Hair follicle dermal papilla cell (primary cell): ENCODE data around the gene LMX1B. TPM values are rescaled to one million over a fixed set of nuclear protein-coding genes. Genes with fewer than 3 reads are reported as not detected.

Experiments
- total RNA-seq: library from RNA; depleted of rRNA; stranded (reverse); fragments of >200 nt; gene quantifications from 2 replicates; pipeline ENCODE4 v1.2.3, GENCODE V29; 2012

The LMX1B gene
- total RNA-seq: under 0.01 TPM in 1 of 2 replicates, not detected in the other

GRCh38 chr9:126613651-126614050 lies at the start of gene LMX1B:
Gene LMX1B (plus strand): TSS chr9:126613928. CDS start chr9:126614450, 522 bp downstream.

Other genes starting within 250 kb of the LMX1B start
- gene ZBTB43, start 191.1 kb downstream of the LMX1B start, total RNA-seq: 16.1 and 16.9 TPM in 2 replicates
- gene ZBTB34, start 246.7 kb downstream of the LMX1B start, total RNA-seq: 8.9 and 11.2 TPM in 2 replicates